Skeletal muscle satellite cell (primary cell): ENCODE data around the gene ABCB10.
A peak's percentile ranks its signal among the peaks of the same experiment; 100 is the strongest.

Source experiments
- H3K27me3 ChIP-seq: 2 replicates; pipeline ENCODE4 v1.7.0; 2013; ENCODE audit warnings: low read length; ENCODE audit not compliant: control insufficient read depth, insufficient read depth
- H3K36me3 ChIP-seq: 2 replicates; pipeline ENCODE4 v1.7.0; 2013; ENCODE audit warnings: mild to moderate bottlenecking, control low read depth, low read length; ENCODE audit not compliant: insufficient read depth
- H3K4me1 ChIP-seq: 2 replicates; pipeline ENCODE4 v1.7.0; 2013; ENCODE audit warnings: low read length; ENCODE audit not compliant: control insufficient read depth, insufficient read depth
- H3K4me2 ChIP-seq: 2 replicates; pipeline ENCODE4 v1.7.0; 2013; ENCODE audit warnings: mild to moderate bottlenecking, low read length
- H3K4me3 ChIP-seq: 2 replicates; pipeline ENCODE4 v1.7.0; 2013; ENCODE audit warnings: low read length
- H3K9ac ChIP-seq: 2 replicates; pipeline ENCODE4 v1.7.0; 2013; ENCODE audit warnings: mild to moderate bottlenecking, low read depth, low read length, moderate library complexity
- H3K9me3 ChIP-seq: replicated peaks from 2 replicates; pipeline ENCODE4 v1.7.0; 2013; ENCODE audit warnings: mild to moderate bottlenecking, control low read depth, low read length

Gene ABCB10

GRCh38 chr1:229590119-229590518 is 31.6 kb upstream of the ABCB10 start:
- Histone ChIP-seq H3K4me1 (no peaks in the 10 kb centered on the region), H3K9me3 (no peaks in the 10 kb centered on the region)

GRCh38 chr1:229585338-229585737 is 26.8 kb upstream of the ABCB10 start:
- Histone ChIP-seq H3K4me1 (no peaks in the 10 kb centered on the region), H3K27me3 (no peaks in the 10 kb centered on the region), H3K4me2 (no peak overlapping the region), H3K4me3 (no peak overlapping the region), H3K9me3 (no peaks in the 10 kb centered on the region), H3K36me3 (no peaks in the 10 kb centered on the region), H3K9ac (no peak overlapping the region)

More at GRCh38 chr1:229590119-229590518, 31.6 kb upstream of the ABCB10 start:
- Histone ChIP-seq H3K36me3 (peaks cover 16% of the 10 kb centered on the region), H3K4me2 (no peak overlapping the region), H3K27me3 (no peaks in the 10 kb centered on the region), H3K4me3 (no peak overlapping the region), H3K9ac (no peak overlapping the region)

- Histone ChIP-seq H3K4me2 (no peak overlapping the region), H3K27me3 (no peaks in the 10 kb centered on the region), H3K4me1 (no peaks in the 10 kb centered on the region), H3K4me3 (no peak overlapping the region), H3K36me3 (no peaks in the 10 kb centered on the region), H3K9me3 (no peaks in the 10 kb centered on the region), H3K9ac (no peak overlapping the region)
Measured at GRCh38 chr1:229582715-229583114, 24.2 kb upstream of the ABCB10 start.

GRCh38 chr1:229582011-229582694 is 23.6 kb upstream of the ABCB10 start:
- no peak overlapping the region for H3K9ac ChIP-seq
- no peaks in the 10 kb centered on the region for H3K9me3 ChIP-seq
- H3K36me3 ChIP-seq = no peaks in the 10 kb centered on the region

GRCh38 chr1:229581485-229581884 is 23.0 kb upstream of the ABCB10 start:
- H3K27me3 ChIP-seq = no peaks in the 10 kb centered on the region
- H3K9me3 ChIP-seq = no peaks in the 10 kb centered on the region
- H3K4me3 ChIP-seq = no peak overlapping the region
- H3K4me2 ChIP-seq = no peak overlapping the region
- no peak overlapping the region for H3K9ac ChIP-seq
- no peaks in the 10 kb centered on the region for H3K4me1 ChIP-seq
- H3K36me3 ChIP-seq = no peaks in the 10 kb centered on the region

More at GRCh38 chr1:229582011-229582694, 23.6 kb upstream of the ABCB10 start:
- Histone ChIP-seq H3K27me3 (no peaks in the 10 kb centered on the region), H3K4me2 (no peak overlapping the region), H3K4me1 (no peaks in the 10 kb centered on the region), H3K4me3 (no peak overlapping the region)

GRCh38 chr1:229579059-229579673 is 20.7 kb upstream of the ABCB10 start:
- Histone ChIP-seq H3K36me3 (no peaks in the 10 kb centered on the region), H3K4me1 (no peaks in the 10 kb centered on the region), H3K9me3 (no peaks in the 10 kb centered on the region), H3K27me3 (no peaks in the 10 kb centered on the region), H3K4me3 (no peak overlapping the region), H3K9ac (no peak overlapping the region), H3K4me2 (peak overlapping the region; percentile 26)

GRCh38 chr1:229578168-229579058 is 19.9 kb upstream of the ABCB10 start:
- H3K36me3 ChIP-seq = no peaks in the 10 kb centered on the region
- no peak overlapping the region for H3K9ac ChIP-seq
- H3K9me3 ChIP-seq = no peaks in the 10 kb centered on the region
- H3K4me1 ChIP-seq = no peaks in the 10 kb centered on the region
- no peak overlapping the region for H3K4me3 ChIP-seq
- no peaks in the 10 kb centered on the region for H3K27me3 ChIP-seq
- no peak overlapping the region for H3K4me2 ChIP-seq

- Histone ChIP-seq H3K9ac (no peak overlapping the region), H3K4me1 (no peaks in the 10 kb centered on the region), H3K4me2 (no peak overlapping the region), H3K9me3 (no peaks in the 10 kb centered on the region), H3K36me3 (no peaks in the 10 kb centered on the region), H3K4me3 (no peak overlapping the region), H3K27me3 (peaks cover 4% of the 10 kb centered on the region)
Measured at GRCh38 chr1:229574679-229575442, 16.4 kb upstream of the ABCB10 start.

- H3K4me2 ChIP-seq = no peak overlapping the region
- peaks cover 4% of the 10 kb centered on the region for H3K27me3 ChIP-seq
- no peaks in the 10 kb centered on the region for H3K9me3 ChIP-seq
- no peak overlapping the region for H3K9ac ChIP-seq
- no peaks in the 10 kb centered on the region for H3K36me3 ChIP-seq
- H3K4me3 ChIP-seq = no peak overlapping the region
- H3K4me1 ChIP-seq = no peaks in the 10 kb centered on the region
Measured at GRCh38 chr1:229572286-229572685, 13.8 kb upstream of the ABCB10 start.

- no peaks in the 10 kb centered on the region for H3K9me3 ChIP-seq
- no peak overlapping the region for H3K4me2 ChIP-seq
- no peaks in the 10 kb centered on the region for H3K4me1 ChIP-seq
- H3K9ac ChIP-seq = no peak overlapping the region
- peaks cover 4% of the 10 kb centered on the region for H3K27me3 ChIP-seq
- H3K4me3 ChIP-seq = no peak overlapping the region
- H3K36me3 ChIP-seq = no peaks in the 10 kb centered on the region
Measured at GRCh38 chr1:229570891-229571516, 12.5 kb upstream of the ABCB10 start.
